GM19025 (cell line): ENCODE data around the gene REC8.

ENCODE experiments used
- ATAC-seq: cut with Tn5 transposase; IDR thresholded peaks from one replicate; pipeline ENCODE4 v1.9.1; 2021; ENCODE audit warnings: mild to moderate bottlenecking, low read depth, moderate library complexity; ENCODE audit not compliant: unreplicated experiment

The REC8 gene, protein sequence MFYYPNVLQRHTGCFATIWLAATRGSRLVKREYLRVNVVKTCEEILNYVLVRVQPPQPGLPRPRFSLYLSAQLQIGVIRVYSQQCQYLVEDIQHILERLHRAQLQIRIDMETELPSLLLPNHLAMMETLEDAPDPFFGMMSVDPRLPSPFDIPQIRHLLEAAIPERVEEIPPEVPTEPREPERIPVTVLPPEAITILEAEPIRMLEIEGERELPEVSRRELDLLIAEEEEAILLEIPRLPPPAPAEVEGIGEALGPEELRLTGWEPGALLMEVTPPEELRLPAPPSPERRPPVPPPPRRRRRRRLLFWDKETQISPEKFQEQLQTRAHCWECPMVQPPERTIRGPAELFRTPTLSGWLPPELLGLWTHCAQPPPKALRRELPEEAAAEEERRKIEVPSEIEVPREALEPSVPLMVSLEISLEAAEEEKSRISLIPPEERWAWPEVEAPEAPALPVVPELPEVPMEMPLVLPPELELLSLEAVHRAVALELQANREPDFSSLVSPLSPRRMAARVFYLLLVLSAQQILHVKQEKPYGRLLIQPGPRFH

DNA sequence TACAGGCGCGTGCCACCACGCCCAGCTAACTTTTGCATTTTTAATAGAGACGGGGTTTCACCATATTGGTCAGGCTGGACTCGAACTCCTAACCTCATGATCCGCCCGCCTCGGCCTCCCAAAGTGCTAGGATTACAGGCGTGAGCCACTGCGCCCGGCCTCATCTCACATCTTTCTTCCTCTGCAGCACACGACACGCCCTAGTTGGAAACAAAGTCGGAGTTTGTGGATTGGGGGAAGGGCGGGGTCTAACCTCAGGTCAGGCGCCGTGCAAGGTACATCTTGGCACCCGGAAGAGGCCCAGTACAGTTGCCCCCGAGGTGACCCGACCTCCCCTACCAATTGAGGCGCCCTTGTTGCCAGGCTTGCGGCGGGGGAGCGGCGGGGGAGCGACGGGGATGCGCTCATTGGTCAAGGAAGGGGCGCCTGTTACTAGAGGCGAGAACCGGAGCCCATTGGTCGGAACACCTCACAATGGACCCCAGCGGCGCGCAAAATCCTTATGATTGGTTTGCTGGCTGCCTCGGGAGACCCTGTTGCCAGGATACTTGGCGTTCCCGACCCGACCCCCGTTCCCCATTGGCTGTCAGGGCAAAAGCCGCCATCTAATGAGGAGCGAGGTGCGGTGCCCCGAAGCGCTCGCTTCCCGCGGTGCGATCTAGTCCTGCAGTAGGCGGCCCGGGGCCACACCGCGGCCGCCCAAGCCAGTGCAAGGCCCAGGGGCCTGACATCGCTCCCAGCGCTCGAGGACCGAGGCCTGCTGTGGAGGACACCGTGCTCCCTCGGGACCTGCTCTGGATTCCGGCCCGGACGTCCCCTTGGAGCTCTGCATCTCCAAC lies at the start of gene REC8:
Gene REC8 (plus strand): TSS at position 659 of the 839 bp plus-strand sequence. CDS start 473 bp downstream, outside the sequence.
- peak; percentile 72 for ATAC-seq

DNA sequence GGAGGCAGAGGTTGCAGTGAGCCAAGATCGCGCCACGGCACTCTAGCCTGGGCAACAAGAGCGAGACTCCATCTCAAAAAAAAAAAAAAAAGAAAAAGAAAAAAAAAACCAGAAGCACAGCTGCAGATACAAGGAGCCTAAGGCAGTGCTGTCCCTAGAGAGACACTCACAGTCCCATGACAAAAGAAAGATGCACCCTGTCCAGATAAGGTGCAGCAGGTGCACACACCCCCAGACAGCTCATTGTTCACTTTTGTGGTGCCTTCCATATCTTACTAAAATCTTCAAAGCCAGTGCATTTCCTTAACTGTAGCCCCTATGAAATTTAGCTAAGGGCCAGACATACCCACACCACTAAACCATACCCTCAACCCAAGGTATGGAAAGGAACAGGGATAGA lies 49.5 kb upstream of the REC8 start:
- ATAC-seq = no peak

DNA sequence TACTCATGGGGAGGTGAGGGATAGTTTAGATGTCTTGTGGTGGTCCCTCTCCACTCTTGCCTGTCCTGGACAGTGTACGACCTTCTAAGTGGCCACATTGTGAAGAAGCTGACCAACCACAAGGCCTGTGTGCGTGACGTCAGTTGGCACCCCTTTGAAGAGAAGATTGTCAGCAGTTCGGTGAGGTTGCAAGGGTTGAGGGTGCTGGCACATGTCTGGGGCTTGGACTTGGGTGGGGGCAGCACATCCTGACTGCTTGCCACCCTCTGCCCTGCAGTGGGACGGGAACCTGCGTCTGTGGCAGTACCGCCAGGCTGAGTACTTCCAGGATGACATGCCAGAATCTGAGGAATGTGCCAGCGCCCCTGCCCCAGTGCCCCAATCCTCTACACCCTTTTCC lies 49.0 kb upstream of the REC8 start:
- no peak for ATAC-seq

DNA sequence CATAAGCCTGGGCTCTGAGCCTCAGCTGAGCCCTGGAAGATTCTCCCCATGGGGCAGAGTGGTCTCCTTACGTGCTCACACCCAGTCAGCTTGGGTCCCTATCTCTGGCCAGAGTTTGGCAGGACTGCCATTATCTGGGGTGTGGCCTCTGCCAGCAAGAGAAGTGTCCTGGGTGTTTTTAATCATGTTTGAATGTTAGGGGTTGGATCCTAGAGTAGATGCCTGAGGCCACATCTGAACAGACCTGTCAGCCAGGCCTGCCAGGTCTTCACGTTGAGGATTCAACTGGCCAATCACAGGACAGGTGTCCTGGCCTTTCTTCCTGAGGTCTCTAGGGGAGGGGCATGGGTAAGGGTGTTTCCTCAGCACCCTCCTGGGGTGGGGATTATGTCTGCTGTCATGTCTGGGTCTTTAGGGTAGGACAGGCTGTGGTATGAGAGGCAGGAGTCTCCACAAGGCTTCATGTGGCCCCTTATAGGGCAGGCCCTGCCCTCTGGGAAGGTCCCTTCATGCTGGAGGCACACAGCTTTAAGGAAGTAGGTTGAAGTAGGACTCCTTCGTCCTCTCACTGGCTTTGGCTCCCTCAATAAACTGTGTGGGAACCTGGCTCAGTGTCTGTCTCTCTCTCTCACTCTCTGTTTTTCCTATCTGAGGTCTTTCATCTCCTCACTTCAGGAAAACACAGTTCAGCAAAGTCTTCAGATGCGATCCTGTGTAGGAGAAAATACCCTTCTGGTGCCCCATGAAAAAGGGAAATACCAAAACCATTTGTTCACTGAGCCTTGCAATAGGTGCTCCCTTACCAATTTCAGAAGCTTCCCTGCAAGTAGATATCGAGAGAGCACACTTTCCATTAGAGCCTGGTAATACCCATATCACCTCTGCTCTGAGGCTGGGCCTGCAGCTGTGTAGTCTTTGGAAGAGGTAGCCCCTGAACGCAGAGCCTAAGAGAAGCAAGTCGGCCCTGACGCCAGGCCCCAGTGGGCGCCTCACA lies 48.2 kb upstream of the REC8 start:
- peak; percentile 77 for ATAC-seq

DNA sequence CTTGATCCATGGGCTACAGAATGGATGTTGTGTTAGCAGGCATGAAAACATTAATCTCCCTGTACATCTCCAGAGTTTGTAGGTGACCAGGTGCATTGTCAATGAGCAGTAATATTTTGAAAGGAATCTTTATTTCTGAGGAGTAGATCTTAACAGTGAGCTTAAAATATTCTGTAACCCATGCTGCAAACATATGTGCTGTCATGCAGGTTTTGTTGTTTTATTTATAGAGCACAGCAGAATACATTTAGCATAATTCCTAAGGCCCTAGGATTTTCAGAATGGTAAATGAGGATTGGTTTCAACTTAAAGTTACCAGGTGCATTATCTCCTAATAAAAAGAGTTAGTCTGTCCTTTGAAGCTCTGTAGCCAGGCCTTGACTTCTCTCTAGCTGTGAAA lies 44.9 kb upstream of the REC8 start:
- ATAC-seq = no peak

DNA sequence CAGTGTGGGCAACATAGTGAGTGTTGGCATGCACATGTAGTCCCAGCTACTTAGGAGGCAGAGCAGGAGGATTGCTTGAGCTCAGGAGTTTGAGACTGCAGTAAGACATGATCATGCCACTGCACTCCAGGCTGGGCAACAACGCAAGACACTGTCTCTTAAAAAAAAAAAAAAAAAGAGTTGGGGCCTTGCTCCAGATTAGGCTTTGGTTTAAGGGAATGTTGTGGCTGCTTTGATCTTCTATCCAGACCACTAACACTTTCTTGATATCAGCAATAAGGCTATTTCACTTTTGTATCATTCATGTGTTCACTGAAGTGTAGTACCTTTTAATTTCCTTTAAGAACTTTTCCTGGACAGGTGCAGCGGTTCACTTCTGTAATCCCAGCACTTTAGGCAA lies 44.2 kb upstream of the REC8 start:
- ATAC-seq = no peak

DNA sequence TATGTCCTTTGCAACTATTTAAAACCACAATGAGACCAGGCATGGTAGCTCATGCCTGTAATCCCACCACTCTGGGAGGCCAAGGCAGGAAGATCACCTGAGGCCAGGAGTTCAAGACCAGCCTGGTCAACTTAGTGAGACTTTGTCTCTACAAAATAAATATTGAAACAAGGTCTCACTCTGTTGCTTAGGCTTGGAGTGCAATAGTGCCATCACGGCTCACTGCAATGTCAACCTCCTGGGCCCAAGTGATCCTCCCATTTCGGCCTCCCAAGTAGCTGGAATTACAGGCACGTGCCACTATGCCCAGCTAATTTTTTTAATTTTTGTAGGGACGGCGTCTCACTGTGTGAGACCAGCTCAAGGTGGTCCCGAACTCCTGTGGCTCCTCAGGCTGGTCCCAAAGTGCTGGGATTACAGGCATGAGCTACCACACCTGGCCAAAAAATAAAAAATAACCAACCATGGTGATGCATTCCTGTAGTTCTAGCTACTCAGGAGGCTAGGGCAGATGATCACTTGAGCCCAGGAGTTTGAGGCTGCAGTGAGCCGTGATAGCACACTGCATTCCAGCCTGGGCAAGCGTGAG lies 42.4 kb upstream of the REC8 start:
- no peak for ATAC-seq

DNA sequence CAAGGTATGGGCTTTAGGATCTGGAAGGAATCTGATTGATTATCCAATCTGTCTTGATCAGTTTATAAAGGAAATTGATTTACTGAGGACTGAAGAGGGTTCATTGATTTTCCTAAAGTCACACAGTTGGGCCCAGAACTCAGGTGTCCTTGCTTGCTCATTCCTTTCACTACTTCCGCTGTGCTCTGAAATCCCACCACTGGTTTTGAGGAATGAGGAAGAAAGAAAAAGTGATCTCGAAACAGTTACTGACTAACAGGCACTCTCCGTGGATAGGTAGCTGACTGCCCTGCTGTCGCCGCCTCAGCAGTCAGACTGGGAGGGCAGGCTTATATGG lies 41.5 kb upstream of the REC8 start, which contains the start of gene FITM1:
Gene FITM1 (plus strand): TSS at position 280 of the 337 bp plus-strand sequence. CDS start 905 bp downstream, outside the sequence.
- ATAC-seq = no peak

DNA sequence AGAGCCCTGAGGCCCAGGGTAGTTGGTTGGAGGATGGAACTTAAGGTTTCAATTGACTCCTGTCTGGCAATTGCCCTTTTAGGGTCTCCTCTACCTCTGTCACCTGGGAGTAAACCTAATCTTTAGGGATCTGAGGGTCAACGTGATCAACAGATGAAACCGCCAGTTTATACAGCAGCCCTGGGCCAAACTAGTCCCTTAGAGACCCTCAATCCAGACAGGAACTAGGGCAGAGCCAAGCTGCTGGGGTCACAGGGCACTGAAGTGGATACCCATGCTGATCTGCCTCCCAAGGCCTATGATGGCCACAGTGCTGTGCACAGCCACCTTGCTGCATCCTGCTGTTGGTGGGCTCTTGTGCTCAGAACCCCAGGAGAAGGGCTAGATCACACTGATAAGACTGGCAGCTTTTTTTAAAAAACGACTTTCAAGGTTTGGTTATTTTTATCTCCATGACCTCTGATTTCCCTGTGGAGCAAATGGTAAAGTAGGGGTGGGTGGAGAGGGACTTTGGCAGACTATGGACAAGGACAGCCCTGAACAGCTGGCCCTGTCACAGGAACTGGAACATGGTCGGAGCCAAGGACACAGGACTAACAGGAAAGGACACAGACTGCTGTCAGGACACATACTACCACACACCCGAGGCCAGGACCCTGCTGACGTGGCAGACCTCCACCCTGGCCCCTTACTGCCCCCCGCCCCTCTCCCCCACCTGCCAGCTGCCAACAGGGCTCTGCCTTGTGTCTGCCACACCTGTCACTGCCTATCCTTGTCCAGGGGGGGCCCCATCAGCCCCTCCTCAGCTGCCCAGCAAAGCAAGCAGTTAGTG lies 40.9 kb upstream of the REC8 start:
- ATAC-seq = no peak

DNA sequence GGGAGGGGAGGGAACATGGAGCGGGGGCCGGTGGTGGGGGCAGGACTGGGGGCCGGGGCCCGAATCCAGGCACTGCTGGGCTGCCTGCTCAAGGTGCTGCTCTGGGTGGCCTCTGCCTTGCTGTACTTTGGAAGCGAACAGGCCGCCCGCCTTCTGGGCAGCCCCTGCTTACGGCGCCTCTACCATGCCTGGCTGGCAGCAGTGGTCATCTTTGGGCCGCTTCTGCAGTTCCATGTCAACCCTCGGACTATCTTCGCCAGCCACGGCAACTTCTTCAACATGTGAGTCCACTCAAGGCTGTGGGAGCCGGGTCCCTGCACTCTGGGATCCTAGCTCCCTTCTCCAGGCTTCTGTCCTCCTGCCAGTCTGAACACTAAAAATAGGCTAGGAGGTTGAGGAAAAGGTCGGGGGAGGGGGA lies 40.3 kb upstream of the REC8 start:
- no peak for ATAC-seq

DNA sequence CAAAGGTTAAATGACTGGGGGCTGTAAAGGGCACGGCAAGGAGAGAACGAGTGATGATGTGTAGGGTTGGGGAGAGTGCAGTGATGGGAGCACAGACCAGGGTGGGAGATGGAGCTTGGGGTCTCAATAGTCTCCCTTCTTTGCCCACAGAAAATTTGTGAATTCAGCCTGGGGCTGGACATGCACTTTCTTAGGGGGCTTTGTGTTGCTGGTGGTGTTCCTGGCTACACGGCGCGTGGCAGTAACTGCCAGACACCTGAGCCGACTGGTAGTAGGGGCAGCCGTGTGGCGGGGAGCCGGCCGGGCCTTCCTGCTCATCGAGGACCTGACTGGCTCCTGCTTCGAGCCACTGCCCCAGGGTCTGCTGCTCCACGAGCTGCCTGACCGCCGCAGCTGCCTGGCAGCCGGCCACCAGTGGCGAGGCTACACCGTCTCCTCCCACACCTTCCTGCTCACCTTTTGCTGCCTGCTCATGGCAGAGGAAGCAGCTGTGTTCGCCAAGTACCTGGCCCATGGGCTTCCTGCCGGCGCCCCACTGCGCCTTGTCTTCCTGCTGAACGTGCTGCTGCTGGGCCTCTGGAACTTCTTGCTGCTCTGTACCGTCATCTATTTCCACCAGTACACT lies 39.7 kb upstream of the REC8 start:
- no peak for ATAC-seq

DNA sequence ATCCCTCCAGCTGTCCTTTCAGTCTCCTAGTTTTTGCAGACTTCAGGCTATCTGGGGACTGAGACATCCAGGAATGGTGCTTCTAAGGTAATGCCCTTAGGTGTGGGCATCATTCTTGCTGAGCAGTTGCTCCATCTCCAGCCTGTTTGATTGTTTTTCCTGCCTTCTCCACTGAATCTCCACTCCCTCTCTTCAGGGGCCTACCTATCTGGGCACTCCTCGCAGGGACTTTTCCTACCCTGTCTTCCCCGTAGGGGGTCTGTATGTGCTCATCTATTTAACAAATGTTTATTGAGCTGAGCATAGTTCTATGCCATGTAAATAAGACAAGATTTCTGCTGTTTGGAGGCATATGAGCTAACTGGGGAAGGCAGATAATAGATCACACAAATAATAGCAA lies 38.9 kb upstream of the REC8 start:
- no peak for ATAC-seq

DNA sequence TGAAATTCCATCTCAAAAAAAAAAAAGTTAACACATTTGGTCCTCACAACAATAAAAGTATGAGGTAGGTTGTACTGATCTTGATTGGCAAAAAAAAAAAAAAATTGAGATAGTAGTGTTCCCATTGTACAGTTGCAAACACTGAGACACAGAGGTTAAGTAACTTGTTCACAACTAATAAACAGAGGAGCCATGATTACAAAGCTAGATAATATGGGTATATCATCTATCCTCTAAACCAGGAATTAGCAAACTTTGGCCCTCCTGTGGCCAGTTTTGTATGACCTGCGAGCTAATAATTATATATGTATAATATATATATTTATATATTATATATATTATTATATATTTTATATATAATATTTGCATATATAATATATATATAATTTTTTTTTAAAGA lies 38.1 kb upstream of the REC8 start:
- ATAC-seq = no peak

DNA sequence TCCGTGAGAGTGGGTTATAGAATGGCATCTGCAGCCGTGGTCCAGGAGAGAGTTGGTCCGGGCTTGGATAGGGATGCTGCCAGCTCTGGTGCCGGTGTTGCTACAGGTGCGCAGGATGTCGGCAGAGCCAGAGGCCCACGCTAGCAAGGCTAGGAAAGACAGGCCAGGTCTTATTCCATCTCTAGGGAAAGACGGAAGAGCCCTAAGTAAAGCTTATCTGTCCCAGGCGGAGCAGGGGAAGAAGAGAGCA lies 36.4 kb upstream of the REC8 start:
- ATAC-seq = peak; percentile 2

DNA sequence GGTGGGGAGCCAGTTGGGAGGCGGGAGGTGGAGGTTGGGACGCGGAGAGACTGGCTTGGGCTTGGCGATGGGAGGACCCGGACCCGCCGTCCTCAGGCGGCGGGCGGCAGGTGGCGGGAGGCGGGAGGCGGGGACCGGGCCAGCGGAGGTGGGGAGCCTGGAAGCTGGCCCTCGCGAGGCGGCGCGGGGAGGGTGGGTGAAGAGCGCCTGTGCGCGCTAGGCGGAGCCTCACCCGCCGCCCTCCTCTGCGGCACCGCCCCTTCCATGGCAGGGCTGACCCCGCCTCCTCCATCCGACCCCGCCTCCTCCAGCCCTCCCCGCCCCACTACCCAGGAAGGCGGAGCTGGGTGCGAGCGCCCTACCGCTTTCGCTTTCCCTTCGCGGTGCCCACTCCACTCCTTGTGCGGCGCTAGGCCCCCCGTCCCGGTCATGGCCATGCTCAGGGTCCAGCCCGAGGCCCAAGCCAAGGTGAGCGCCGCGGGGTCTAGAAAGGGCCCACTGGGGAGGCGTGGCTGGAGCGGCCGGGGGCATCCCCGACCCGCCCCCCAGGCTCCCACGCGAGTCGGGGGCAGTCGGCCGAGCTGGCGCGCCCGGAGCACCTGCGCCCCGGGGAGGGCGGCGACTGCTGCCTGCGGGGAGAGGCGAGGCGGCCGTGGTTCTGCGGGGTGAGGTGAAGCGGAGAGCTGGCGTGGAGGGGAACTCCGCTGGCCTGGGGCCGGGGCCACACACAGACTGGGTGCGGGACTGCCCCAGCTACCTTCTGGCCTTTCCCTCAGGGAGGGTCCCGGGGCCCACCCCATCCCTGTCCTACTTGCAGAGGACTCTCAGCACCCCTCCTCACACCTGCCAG lies 35.8 kb upstream of the REC8 start, which contains the start of gene PSME1:
Gene PSME1 (plus strand): TSS at position 361 of the 850 bp plus-strand sequence. CDS start 69 bp downstream, at position 430.
- peak; percentile 86 for ATAC-seq

DNA sequence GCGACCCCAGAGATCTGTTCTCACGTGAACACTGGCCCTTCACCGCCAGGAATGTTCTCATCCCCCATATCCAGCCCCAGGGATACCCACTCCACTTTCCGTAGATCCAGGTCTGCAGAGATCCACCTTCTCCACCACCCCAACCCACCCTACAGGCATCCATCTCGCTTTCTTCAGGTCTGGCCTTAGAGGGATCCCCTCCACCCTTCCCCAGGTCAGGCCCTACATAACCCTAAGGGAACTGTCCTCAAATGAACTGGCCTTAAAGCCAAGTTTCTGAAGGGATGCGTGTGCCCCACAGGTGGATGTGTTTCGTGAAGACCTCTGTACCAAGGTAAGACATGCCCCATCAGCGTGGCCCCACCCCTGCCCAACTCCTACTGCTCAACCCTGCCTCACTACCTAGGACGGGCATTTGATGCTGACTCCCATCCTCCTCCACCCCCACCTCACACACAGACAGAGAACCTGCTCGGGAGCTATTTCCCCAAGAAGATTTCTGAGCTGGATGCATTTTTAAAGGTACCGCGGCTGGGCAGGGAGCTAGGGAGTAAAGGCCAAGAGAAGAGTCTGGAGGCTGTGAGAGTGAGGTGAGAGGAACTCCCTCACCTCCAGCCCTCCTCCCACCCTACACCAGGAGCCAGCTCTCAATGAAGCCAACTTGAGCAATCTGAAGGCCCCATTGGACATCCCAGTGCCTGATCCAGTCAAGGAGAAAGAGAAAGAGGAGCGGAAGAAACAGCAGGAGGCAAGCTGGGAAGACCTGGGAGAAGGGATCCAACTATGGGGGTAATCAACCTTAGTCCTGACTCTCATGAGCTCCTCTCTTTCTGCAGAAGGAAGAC lies 35.0 kb upstream of the REC8 start:
- no peak for ATAC-seq
